Liver (tissue), 3 donors: Measurements from ENCODE around the gene PLD4.

Source experiments
- EGR1 ChIP-seq, 2 donors: IDR thresholded peaks; 2 replicates each; pipeline ENCODE4 v1.6.1; 2016 to 2018; ENCODE audit warnings: antibody characterized with exemption in 2 of 2, low read depth in 2 of 2
- RAD21 ChIP-seq, 2 donors: IDR thresholded peaks; 2 replicates each; pipeline ENCODE4 v1.6.1; 2016; ENCODE audit warnings: antibody characterized with exemption in 2 of 2, mild to moderate bottlenecking in 2 of 2
- SP1 ChIP-seq: IDR thresholded peaks from 2 replicates; pipeline ENCODE4 v1.6.1; 2018; ENCODE audit warnings: antibody characterized with exemption, mild to moderate bottlenecking
- TAF1 ChIP-seq: conservative IDR thresholded peaks from 2 replicates; pipeline ENCODE4 v1.6.1; 2016; ENCODE audit warnings: antibody characterized with exemption, mild to moderate bottlenecking
- YY1 ChIP-seq: IDR thresholded peaks from 2 replicates; pipeline ENCODE4 v1.6.1; 2016; ENCODE audit warnings: antibody characterized with exemption, mild to moderate bottlenecking
- TF ChIP-seq, protein P1 (sequence below): fragments of 150-350 bp; IDR thresholded peaks from 2 replicates; pipeline ENCODE4 v1.5.1; 2017; ENCODE audit warnings: improper control_type of control experiment, low read depth, low read length; ENCODE audit not compliant: missing input control
- TF ChIP-seq, protein P2 (sequence below): IDR thresholded peaks from 2 replicates; pipeline ENCODE4 v1.6.1; 2016; ENCODE audit warnings: antibody characterized with exemption, mild to moderate bottlenecking
- donor health status: healthy.
- donor health status: healthy.

DNA sequence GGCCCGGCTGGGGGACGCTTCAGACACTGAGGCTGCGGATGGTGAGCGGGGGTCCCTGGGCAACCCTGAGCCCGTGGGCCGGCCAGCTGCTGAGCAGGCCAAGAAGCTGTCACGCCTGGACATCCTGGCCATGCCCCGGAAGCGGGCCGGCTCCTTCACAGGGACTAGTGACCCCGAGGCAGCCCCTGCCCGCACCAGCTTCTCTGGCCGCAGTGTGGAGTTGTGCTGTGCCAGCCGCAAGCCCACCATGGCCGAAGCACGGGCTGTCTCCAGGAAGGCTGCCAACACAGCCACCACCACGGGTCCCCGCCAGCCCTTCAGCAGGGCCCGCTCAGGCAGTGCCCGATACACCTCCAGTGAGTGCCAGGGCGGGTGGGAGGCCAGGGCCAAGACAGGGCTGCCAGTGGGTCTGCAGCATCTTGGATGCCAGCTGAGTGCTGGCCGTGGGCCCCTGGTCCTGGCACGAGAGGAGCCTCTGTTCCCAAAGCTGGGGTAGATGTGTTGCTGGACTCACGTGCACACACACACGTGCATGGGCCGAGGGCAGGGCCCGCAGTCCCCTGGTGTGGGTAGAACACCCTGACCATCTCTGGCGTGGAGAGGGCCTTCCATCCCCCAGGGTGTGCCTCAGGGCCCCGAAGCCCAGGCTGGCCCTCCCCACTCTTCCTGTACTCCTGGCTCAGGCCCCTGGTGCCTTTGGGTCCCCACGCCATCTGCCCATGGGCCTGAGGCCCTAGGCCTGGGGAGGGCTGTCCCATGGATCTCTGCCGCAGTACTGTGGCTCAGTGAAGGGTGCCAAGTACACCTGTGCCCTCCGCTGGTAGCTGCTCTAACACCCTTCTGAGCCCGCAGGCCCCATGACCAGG, 36.8 kb upstream of the PLD4 start:
- TF ChIP-seq RAD21 (IDR thresholded peaks at IDR 0.05) (no peak), YY1 (no peak), TAF1 (no peak), EGR1 (IDR thresholded peaks at IDR 0.05; ENCODE audit: low read depth in 2 of 2) (no peak), SP1 (no peak)
- TF ChIP-seq, protein P1, sequence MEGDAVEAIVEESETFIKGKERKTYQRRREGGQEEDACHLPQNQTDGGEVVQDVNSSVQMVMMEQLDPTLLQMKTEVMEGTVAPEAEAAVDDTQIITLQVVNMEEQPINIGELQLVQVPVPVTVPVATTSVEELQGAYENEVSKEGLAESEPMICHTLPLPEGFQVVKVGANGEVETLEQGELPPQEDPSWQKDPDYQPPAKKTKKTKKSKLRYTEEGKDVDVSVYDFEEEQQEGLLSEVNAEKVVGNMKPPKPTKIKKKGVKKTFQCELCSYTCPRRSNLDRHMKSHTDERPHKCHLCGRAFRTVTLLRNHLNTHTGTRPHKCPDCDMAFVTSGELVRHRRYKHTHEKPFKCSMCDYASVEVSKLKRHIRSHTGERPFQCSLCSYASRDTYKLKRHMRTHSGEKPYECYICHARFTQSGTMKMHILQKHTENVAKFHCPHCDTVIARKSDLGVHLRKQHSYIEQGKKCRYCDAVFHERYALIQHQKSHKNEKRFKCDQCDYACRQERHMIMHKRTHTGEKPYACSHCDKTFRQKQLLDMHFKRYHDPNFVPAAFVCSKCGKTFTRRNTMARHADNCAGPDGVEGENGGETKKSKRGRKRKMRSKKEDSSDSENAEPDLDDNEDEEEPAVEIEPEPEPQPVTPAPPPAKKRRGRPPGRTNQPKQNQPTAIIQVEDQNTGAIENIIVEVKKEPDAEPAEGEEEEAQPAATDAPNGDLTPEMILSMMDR: no peak
- TF ChIP-seq, protein P2, sequence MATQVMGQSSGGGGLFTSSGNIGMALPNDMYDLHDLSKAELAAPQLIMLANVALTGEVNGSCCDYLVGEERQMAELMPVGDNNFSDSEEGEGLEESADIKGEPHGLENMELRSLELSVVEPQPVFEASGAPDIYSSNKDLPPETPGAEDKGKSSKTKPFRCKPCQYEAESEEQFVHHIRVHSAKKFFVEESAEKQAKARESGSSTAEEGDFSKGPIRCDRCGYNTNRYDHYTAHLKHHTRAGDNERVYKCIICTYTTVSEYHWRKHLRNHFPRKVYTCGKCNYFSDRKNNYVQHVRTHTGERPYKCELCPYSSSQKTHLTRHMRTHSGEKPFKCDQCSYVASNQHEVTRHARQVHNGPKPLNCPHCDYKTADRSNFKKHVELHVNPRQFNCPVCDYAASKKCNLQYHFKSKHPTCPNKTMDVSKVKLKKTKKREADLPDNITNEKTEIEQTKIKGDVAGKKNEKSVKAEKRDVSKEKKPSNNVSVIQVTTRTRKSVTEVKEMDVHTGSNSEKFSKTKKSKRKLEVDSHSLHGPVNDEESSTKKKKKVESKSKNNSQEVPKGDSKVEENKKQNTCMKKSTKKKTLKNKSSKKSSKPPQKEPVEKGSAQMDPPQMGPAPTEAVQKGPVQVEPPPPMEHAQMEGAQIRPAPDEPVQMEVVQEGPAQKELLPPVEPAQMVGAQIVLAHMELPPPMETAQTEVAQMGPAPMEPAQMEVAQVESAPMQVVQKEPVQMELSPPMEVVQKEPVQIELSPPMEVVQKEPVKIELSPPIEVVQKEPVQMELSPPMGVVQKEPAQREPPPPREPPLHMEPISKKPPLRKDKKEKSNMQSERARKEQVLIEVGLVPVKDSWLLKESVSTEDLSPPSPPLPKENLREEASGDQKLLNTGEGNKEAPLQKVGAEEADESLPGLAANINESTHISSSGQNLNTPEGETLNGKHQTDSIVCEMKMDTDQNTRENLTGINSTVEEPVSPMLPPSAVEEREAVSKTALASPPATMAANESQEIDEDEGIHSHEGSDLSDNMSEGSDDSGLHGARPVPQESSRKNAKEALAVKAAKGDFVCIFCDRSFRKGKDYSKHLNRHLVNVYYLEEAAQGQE: no peak
